Left ventricle myocardium inferior (tissue), 1 donor: ENCODE data around the gene ACOX1. TPM values are rescaled to one million over a fixed set of nuclear protein-coding genes. Genes with fewer than 3 reads are reported as not detected.

Experiments
- DNase-seq: peaks from one replicate; pipeline ENCODE4 v3.0.0-alpha.2; 2020
- H3K27ac ChIP-seq: fragments of 200-600 bp; replicated peaks from 2 replicates; pipeline ENCODE4 v1.8.0; 2021
- H3K27me3 ChIP-seq: fragments of 200-600 bp; 2 replicates; pipeline ENCODE4 v1.8.0; 2021; ENCODE audit warnings: low read depth
- H3K36me3 ChIP-seq: fragments of 200-600 bp; 2 replicates; pipeline ENCODE4 v1.8.0; 2021
- H3K4me1 ChIP-seq: fragments of 200-600 bp; 2 replicates; pipeline ENCODE4 v1.8.0; 2021
- H3K4me3 ChIP-seq: fragments of 200-600 bp; 2 replicates; pipeline ENCODE4 v1.8.0; 2021; ENCODE audit warnings: mild to moderate bottlenecking, moderate library complexity
- H3K9me3 ChIP-seq: fragments of 200-600 bp; replicated peaks from 2 replicates; pipeline ENCODE4 v1.8.0; 2021
- CTCF ChIP-seq: fragments of 200-600 bp; IDR thresholded peaks from 2 replicates; pipeline ENCODE4 v1.8.0; 2021; ENCODE audit warnings: antibody characterized with exemption, mild to moderate bottlenecking, borderline replicate concordance
- intact Hi-C: fragments of 100-400 bp; cut with micrococcal nuclease; formaldehyde crosslinking; loops from one replicate; pipeline ENCODE4 v1.11.0; 2022
- total RNA-seq: library from RNA; stranded (reverse); fragmentation: NEBNext Ultra II Directional; extraction: Animal tissue kit (Norgen Biotek cat#: 25700); gene quantifications from one replicate; pipeline ENCODE4 v1.2.1, GENCODE V29; 2021
- donor health status: DM: no; HTN: yes; CAD: no; lungs with severe emphysema.

ACOX1 gene
- total RNA-seq, 1 donor from 2014 or later = 76.4 TPM

GRCh38 chr17:75900691-75901533, 78.1 kb downstream of the ACOX1 start:
- intact Hi-C loops = no loop called here
- Histone ChIP-seq H3K27me3 (no peaks in the 10 kb centered on the region), H3K4me3 (no peak overlapping the region), H3K9me3 (no peaks in the 10 kb centered on the region), H3K4me1 (peaks cover 44% of the 10 kb centered on the region), H3K36me3 (peaks cover 50% of the 10 kb centered on the region), H3K27ac (no peak overlapping the region)
- no peak for TF ChIP-seq CTCF
- no peak for DNase-seq

DNA sequence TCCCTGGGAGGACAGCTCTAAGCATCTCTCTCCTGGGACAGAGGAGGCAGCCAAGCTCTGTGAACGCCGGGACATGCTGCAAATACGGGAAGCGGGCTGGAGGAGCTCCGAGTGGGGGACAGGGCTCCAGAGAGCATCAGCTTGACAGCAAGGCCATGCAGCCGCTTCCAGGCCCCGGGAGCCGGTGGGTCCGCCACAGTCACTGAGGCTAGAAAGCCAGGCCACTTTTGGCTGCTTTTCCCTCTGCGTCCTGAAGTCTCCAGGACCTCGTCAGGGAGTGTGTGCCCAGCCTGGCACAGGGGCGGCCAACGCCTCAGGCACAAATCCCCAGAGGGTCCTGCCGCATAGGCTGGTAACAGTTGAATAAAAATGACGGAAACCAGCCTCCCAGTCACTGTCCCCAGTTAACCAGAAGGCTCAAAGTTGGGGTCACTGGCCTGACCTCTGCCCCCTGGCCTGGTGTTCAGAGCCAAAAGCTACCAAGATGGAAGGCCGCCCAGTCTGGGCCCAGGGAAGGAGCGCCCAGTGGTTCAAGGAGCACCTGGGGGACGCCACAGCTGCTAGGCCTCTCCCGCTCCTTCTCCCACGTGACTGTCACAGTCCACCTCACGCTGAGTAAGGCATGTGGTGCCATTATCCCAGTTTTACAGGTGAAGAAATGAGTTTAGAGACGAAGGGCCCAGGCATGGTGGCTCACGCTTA, 79.0 kb downstream of the ACOX1 start:
- intact Hi-C loops = no loop called here
- no peak for DNase-seq
- H3K27me3 ChIP-seq = no peaks in the 10 kb centered on the region
- H3K4me3 ChIP-seq = no peak overlapping the region
- TF ChIP-seq CTCF = no peak
- H3K36me3 ChIP-seq = peaks cover 50% of the 10 kb centered on the region
- no peaks in the 10 kb centered on the region for H3K9me3 ChIP-seq
- peaks cover 45% of the 10 kb centered on the region for H3K4me1 ChIP-seq
- H3K27ac ChIP-seq = no peak overlapping the region

- intact Hi-C loops = no loop called here
Observed at GRCh38 chr17:75899353-75899752, 79.6 kb downstream of the ACOX1 start.

DNA sequence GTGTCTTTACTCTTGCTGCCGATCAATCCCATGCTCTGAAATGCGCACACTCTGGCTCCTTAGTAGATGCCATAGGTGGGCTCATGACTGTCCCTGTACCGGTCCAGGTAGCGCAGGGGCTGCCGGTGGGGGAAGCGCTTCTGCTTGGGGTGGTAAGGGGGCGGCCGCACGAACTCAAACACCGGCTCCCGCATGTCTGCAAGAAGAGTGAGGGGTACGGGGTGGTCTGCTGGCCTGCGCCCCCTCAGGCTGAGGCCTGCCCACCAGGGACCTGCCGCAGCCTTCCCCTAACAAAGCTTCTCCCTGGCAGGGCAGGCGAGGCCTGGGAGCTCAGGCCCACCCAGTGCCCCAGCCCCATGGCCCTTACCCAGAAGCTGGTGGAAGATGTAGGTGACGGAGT, 80.2 kb downstream of the ACOX1 start:
- H3K36me3 ChIP-seq = peaks cover 50% of the 10 kb centered on the region

More at GRCh38 chr17:75899353-75899752, 79.6 kb downstream of the ACOX1 start:
- H3K27me3 ChIP-seq = no peaks in the 10 kb centered on the region
- DNase-seq = no peak
- no peak for TF ChIP-seq CTCF
- H3K4me1 ChIP-seq = peaks cover 47% of the 10 kb centered on the region
- H3K36me3 ChIP-seq = peaks cover 50% of the 10 kb centered on the region
- H3K27ac ChIP-seq = no peak overlapping the region
- H3K9me3 ChIP-seq = no peaks in the 10 kb centered on the region
- H3K4me3 ChIP-seq = no peak overlapping the region

DNA sequence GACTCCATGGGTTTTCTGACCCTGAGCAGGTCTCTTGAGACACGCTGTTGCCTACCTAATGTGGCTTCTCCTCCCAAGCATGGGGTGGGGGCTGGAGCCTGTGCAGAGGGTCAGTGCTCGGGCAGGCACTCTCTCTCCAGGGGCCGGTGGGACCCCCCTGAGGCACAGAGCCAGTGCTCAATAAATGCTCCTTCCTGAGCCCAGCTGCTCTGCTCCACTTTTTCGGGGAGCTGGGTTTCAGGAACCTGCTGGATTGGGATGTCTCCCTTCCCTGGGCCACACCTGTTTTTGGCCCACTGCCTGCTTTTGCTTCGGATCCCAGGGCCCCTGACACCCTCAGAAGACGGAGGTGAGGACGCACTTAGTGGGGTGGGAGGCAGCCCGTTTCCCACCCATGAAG, 80.9 kb downstream of the ACOX1 start:
- H3K9me3 ChIP-seq = no peaks in the 10 kb centered on the region
- H3K27me3 ChIP-seq = no peaks in the 10 kb centered on the region
- no peak for TF ChIP-seq CTCF
- no peak overlapping the region for H3K4me3 ChIP-seq
- intact Hi-C loops = no loop called here
- H3K36me3 ChIP-seq = peaks cover 49% of the 10 kb centered on the region
- H3K27ac ChIP-seq = no peak overlapping the region
- no peak for DNase-seq
- peaks cover 40% of the 10 kb centered on the region for H3K4me1 ChIP-seq

More for the DNA sequence above, 80.2 kb downstream of the ACOX1 start:
- Histone ChIP-seq H3K9me3 (no peaks in the 10 kb centered on the region), H3K27me3 (no peaks in the 10 kb centered on the region), H3K27ac (no peak overlapping the region), H3K4me1 (peaks cover 45% of the 10 kb centered on the region), H3K4me3 (no peak overlapping the region)
- intact Hi-C loops = no loop called here
- TF ChIP-seq CTCF = no peak
- DNase-seq = no peak
